Thoracic aorta (tissue), 2 donors: Measurements from ENCODE around the gene ZNF385B. TPM values are rescaled to one million over a fixed set of nuclear protein-coding genes. Genes with fewer than 3 reads are reported as not detected.

Source experiments
- ATAC-seq: fragments of 150-250 bp; one replicate; pipeline ENCODE4 v1.8.0; 2017; ENCODE audit warnings: low read depth; ENCODE audit not compliant: insufficient number of reproducible peaks, low FRiP score
- DNase-seq: peaks from one replicate; pipeline ENCODE4 v3.0.0-alpha.2; 2020; ENCODE audit warnings: low spot score
- H3K27ac ChIP-seq, 2 donors: fragments of 200-600 bp; sonication (generic); 1 replicate in 1 of 2; 2 replicates in 1 of 2; pipeline ENCODE4 v1.5.1; 2016; ENCODE audit warnings: mild to moderate bottlenecking in 2 of 2, moderate library complexity in 2 of 2
- H3K27me3 ChIP-seq: fragments of 200-600 bp; sonication (generic); replicated peaks from 2 replicates; pipeline ENCODE4 v1.6.0; 2016; ENCODE audit warnings: mild to moderate bottlenecking; ENCODE audit not compliant: insufficient read depth
- H3K36me3 ChIP-seq: fragments of 200-600 bp; sonication (generic); one replicate; pipeline ENCODE4 v1.5.1; 2016
- H3K4me1 ChIP-seq, 2 donors: fragments of 200-600 bp; sonication (generic); 1 replicate in 1 of 2; 2 replicates in 1 of 2; pipeline versions ENCODE4 v1.5.1 to v1.6.0; 2016; ENCODE audit warnings: low read depth in 2 of 2, mild to moderate bottlenecking in 1 of 2; ENCODE audit not compliant: control insufficient read depth in 1 of 2
- H3K4me3 ChIP-seq: fragments of 200-600 bp; sonication (generic); 2 replicates; pipeline ENCODE4 v1.5.1; 2016; ENCODE audit warnings: mild to moderate bottlenecking
- H3K9me3 ChIP-seq: fragments of 200-600 bp; sonication (generic); 2 replicates; pipeline ENCODE4 v1.5.1; 2016
- total RNA-seq, 2 donors: library from RNA; depleted of rRNA; stranded (reverse); fragments of >200 nt; gene quantifications; one replicate each; pipeline versions ENCODE4 v1.1.0 to v1.2.3, GENCODE V29; 2016
- TF ChIP-seq, protein P1 (sequence below): fragments of 200-600 bp; sonication (generic); IDR thresholded peaks from one replicate; pipeline ENCODE4 v1.5.1; 2019; ENCODE audit warnings: antibody characterized with exemption

The ZNF385B gene
- total RNA-seq, 2 donors from 2014 or later = 0.41 to 1.9 TPM

DNA sequence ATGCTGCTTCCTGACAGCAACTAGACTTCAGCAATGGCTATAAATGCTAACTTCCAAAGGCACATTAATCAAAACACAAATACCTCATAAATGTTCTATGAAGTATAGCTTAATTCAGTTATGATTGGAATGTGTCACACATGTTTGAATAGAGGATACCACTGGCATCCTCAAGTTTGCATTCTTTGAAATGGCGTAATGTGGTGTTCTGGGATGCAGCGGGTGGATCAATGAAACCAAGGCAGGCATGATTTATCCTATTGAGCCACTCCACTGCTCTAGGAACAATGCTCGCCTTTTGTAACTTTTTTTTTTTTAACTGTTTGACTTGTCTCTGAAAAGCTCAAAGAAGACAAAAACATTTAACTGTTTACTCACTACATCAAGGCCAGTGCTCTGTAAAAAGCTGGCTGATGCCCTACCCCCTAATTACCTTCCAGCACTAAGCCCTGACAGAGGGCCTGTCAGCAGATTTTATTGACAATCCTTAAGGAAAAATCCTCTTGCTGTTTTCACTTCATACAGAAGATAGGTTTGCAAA lies 318.0 kb downstream of the ZNF385B start:
- ATAC-seq (no peak), DNase-seq (no peak)
- Histone ChIP-seq H3K36me3 (no peaks in the 10 kb centered on the region), H3K27ac (no peak overlapping the region), H3K27me3 (no peaks in the 10 kb centered on the region), H3K4me3 (no peak overlapping the region), H3K9me3 (no peaks in the 10 kb centered on the region), H3K4me1 (no peaks in the 10 kb centered on the region)
- TF ChIP-seq, protein P1, sequence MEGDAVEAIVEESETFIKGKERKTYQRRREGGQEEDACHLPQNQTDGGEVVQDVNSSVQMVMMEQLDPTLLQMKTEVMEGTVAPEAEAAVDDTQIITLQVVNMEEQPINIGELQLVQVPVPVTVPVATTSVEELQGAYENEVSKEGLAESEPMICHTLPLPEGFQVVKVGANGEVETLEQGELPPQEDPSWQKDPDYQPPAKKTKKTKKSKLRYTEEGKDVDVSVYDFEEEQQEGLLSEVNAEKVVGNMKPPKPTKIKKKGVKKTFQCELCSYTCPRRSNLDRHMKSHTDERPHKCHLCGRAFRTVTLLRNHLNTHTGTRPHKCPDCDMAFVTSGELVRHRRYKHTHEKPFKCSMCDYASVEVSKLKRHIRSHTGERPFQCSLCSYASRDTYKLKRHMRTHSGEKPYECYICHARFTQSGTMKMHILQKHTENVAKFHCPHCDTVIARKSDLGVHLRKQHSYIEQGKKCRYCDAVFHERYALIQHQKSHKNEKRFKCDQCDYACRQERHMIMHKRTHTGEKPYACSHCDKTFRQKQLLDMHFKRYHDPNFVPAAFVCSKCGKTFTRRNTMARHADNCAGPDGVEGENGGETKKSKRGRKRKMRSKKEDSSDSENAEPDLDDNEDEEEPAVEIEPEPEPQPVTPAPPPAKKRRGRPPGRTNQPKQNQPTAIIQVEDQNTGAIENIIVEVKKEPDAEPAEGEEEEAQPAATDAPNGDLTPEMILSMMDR = no peak

DNA sequence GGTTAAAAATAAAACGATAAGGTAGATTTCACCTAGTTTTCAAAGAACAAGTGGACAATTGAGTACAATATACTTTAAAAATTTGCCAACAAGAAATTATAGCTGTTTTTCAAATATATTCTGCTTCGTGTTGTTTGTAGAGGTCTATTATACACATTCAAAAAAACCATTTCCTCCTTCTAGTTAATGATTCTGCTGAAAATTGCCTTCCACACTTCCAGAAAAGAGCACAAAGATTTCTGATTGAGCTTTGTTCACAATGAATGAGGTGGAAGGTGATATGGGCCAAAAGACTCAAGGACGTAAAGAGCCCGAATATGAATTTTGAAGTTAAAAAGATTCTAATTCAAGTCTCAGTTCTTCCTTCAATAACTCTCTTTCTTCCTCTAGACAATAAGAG lies 319.8 kb downstream of the ZNF385B start:
- Histone ChIP-seq H3K9me3 (no peaks in the 10 kb centered on the region), H3K27ac (no peak overlapping the region), H3K4me1 (no peaks in the 10 kb centered on the region), H3K4me3 (no peak overlapping the region), H3K27me3 (no peaks in the 10 kb centered on the region), H3K36me3 (no peaks in the 10 kb centered on the region)
- TF ChIP-seq, protein P1 = no peak
- DNase-seq (no peak), ATAC-seq (no peak)

DNA sequence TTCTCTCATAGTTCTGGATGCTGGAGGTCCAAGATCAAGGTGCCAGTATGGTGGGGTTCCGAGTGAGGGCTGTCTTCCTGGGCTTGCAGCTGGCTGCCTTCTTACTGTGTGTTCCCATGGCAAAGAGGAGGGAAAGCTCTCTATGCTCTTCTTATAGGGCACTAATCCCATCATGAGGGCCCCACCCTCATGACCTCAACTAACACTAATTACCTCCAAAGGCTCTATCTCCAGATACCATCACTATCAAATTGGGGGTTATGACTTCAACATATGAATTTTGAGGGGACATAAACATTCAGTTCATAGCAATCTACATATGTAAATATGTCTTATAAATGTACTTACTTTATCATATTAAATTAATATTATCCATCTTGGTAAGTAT lies 322.3 kb downstream of the ZNF385B start:
- TF ChIP-seq, protein P1 = no peak
- H3K36me3 ChIP-seq = no peaks in the 10 kb centered on the region
- H3K27ac ChIP-seq = no peak overlapping the region
- H3K4me3 ChIP-seq = no peak overlapping the region
- H3K4me1 ChIP-seq = no peaks in the 10 kb centered on the region
- ATAC-seq (no peak), DNase-seq (no peak)
- H3K9me3 ChIP-seq = no peaks in the 10 kb centered on the region
- H3K27me3 ChIP-seq = no peaks in the 10 kb centered on the region

DNA sequence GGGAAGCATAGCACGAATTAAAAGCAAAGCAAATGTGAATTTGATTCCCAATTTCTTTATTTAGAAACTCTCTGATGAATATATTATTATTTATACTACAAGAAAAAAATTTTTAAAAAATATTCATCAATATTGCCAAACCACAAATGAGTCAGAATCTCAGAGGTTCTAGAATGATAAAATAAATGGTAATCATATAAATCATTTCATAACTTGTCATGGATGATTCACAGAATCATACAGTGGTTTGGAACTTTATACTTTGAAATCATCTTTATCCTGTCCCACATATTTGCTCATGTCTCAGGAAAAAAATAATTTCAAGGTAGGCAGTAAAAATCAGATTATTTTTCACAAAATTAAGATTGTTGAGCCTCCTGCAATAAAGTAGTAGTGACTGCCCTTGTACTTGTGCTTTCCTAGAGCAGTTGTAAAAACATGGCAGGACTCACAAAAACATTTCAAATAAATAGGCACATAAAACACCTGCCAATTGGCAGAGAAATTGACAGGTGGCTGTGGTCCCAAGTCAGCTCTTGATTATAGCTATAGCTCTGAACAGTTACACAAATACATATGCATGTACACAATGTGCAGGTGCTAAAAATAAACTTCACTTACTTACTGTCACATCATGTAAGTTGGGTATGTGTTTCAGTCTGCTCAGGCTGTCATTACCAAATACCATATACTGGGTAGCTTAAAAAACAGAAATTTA lies 322.8 kb downstream of the ZNF385B start:
- no peak for ATAC-seq
- Histone ChIP-seq H3K27ac (no peak overlapping the region), H3K9me3 (no peaks in the 10 kb centered on the region), H3K36me3 (no peaks in the 10 kb centered on the region), H3K4me1 (no peaks in the 10 kb centered on the region), H3K27me3 (no peaks in the 10 kb centered on the region), H3K4me3 (no peak overlapping the region)
- TF ChIP-seq, protein P1 = no peak
- DNase-seq = no peak

DNA sequence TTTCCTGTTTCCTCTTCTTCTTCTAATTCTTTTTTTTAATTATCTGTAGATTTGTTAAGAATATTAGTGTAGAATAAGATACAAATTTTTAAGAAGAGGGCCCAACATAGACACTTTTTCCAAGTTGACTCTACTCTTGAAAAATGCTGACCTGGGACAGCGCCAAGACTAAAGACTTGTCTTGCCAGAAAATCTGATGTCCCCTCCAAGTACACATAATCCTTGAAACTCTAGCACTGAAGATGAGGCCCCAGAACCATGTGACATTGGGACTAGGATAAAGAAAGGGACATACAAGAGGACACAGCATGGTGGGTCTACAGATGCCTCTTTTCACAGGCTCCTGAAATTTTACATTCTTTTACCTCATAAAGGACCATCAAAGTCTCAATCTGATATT lies 325.2 kb downstream of the ZNF385B start:
- no peaks in the 10 kb centered on the region for H3K9me3 ChIP-seq
- TF ChIP-seq, protein P1 = no peak
- DNase-seq = no peak
- H3K27ac ChIP-seq = no peak overlapping the region
- no peaks in the 10 kb centered on the region for H3K4me1 ChIP-seq
- ATAC-seq = no peak
- no peaks in the 10 kb centered on the region for H3K36me3 ChIP-seq
- no peaks in the 10 kb centered on the region for H3K27me3 ChIP-seq
- H3K4me3 ChIP-seq = no peak overlapping the region
